Activated CD4-positive, alpha-beta T cell treated with anti-CD3 and anti-CD28 coated beads, Interleukin-2, amount 10 ng/mL, durations not matched to agents 24 days and 14 days (primary cell): ENCODE results near the gene PLOD3. TPM values are rescaled to one million over a fixed set of nuclear protein-coding genes. Genes with fewer than 3 reads are reported as not detected.

ENCODE experiments used
- DNase-seq: peaks from one replicate; pipeline ENCODE4 v3.0.0; 2022
- H3K27ac Mint-ChIP-seq: one replicate; pipeline ENCODE4 v1.8.0; 2022; ENCODE audit warnings: mild to moderate bottlenecking, mixed read lengths
- H3K27me3 Mint-ChIP-seq: one replicate; pipeline ENCODE4 v1.8.0; 2022; ENCODE audit warnings: mixed read lengths
- H3K36me3 Mint-ChIP-seq: one replicate; pipeline ENCODE4 v1.8.0; 2022; ENCODE audit warnings: low read depth, mild to moderate bottlenecking, mixed read lengths
- H3K4me1 Mint-ChIP-seq: one replicate; pipeline ENCODE4 v1.8.0; 2021; ENCODE audit warnings: mixed read lengths
- H3K4me3 Mint-ChIP-seq: one replicate; pipeline ENCODE4 v1.8.0; 2022; ENCODE audit warnings: mild to moderate bottlenecking, moderate library complexity, mixed read lengths
- H3K9me3 Mint-ChIP-seq: one replicate; pipeline ENCODE4 v1.8.0; 2021; ENCODE audit warnings: mixed read lengths
- intact Hi-C: fragments of 100-400 bp; cut with micrococcal nuclease; formaldehyde crosslinking; loops from one replicate; pipeline ENCODE4 v1.15.1; 2023
- total RNA-seq: library from RNA; stranded (reverse); gene quantifications from 2 replicates; pipeline ENCODE4 v1.2.3, GENCODE V29; 2022

Gene PLOD3
- total RNA-seq, 1 donor from 2014 or later: 93.6 TPM

- Mint-ChIP-seq H3K9me3 (no peaks in the 10 kb centered on the region), H3K27ac (no peak overlapping the region), H3K36me3 (peaks cover 19% of the 10 kb centered on the region), H3K4me3 (no peak overlapping the region), H3K4me1 (no peaks in the 10 kb centered on the region), H3K27me3 (no peaks in the 10 kb centered on the region)
- no peak for DNase-seq
- intact Hi-C loops: no loop called here
Measured at GRCh38 chr7:101234636-101235035, 17.3 kb upstream of the PLOD3 start.

DNA sequence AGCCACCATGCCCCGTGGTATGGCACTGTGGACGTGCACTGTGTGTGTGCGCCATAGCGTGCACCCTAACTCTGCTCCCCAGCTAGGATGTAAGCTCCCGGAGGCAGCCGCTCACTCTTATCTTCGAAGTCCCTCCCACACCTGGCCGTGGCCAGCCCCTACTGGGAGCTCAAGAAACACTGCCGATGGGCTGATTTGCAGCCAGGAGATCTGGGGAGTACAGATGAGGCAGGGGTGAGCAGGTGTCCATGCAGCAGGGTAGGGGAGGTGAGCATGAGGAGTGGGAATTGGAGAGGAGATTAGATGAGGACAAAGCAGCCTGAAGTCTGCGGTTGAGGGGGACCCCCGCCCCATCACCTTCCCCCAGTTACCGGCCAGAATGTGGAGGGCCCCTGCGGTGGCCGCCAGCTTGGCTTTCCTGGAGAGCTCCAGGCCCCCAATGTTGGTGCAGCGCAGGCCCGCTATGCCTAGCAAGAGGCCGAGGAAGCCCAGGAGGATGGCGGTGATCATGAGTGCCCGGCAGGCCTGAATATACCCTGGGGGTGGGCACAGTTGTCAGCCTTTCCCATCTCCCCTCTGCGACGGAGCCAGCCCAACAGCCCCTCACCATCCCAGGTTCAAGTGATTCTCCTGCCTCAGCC is 16.6 kb upstream of the PLOD3 start:
- Mint-ChIP-seq H3K4me3 (no peak overlapping the region), H3K4me1 (no peaks in the 10 kb centered on the region), H3K27ac (no peak overlapping the region), H3K27me3 (no peaks in the 10 kb centered on the region), H3K9me3 (no peaks in the 10 kb centered on the region), H3K36me3 (peaks cover 19% of the 10 kb centered on the region)
- intact Hi-C loops: no loop called here
- DNase-seq: no peak

DNA sequence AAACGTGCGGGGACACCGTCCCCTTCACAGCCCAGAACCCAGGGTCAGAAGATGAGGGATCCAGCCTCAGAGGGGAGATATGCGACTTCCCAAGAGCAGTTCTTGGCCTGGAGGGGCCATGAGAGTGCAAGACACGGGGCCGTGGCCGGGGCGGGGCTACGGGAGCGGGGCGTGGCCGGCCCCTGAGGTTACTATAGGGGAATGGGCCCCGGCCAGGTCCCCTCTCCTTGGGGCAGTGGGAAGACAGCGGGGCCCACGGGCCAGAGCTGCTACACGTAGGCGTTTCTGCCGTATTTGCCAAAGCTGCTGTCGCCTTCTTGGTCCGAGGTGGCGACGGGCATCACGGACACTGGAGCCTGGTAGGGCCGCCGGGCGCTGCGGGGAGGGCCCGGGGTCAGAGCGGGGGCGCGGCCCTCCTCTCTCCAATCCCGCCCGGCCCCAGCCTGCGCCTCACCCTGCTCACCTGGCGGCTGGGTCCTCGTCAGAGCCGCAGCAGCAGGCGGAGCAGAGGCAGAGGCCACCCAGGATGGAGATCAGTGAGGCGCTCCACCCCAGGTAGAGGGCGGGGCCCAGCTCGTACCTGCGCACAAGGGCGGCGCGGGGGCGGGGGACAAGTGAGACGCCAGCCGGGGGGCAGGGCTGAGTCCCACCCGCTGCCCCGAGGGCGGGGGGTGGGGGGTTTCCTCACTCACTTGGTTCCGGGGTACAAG is 14.9 kb upstream of the PLOD3 start:
- peaks cover 15% of the 10 kb centered on the region for H3K36me3 Mint-ChIP-seq
- intact Hi-C loops: no loop called here

DNA sequence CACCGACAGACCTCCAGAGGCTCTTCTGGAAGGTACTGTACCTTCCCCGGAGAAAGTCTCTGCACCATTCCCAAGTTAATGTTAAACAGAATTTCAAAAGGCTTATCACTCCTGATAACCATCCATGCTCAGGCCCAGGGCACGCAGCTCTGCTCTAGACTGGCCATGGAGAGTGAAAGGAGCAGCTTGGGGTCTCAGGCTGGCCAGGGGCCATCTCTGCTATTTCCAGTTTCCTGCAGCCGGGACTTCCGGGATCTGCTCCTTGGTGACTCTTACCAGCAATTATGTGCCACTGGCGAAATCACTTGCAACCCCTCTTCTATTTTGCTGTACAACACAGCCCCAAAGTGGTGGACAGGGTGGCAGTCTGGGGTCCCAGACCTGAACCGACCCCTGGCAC is 14.3 kb upstream of the PLOD3 start:
- no peaks in the 10 kb centered on the region for H3K27me3 Mint-ChIP-seq
- intact Hi-C loops: no loop called here

More for the DNA sequence above, 14.9 kb upstream of the PLOD3 start:
- no peak for DNase-seq
- H3K27me3 Mint-ChIP-seq: no peaks in the 10 kb centered on the region
- no peaks in the 10 kb centered on the region for H3K4me1 Mint-ChIP-seq
- H3K27ac Mint-ChIP-seq: no peak overlapping the region
- H3K9me3 Mint-ChIP-seq: no peaks in the 10 kb centered on the region
- no peak overlapping the region for H3K4me3 Mint-ChIP-seq

GRCh38 chr7:101226721-101227120 is 9.3 kb upstream of the PLOD3 start:
- Mint-ChIP-seq H3K4me3 (no peak overlapping the region), H3K4me1 (peaks cover 3% of the 10 kb centered on the region), H3K9me3 (no peaks in the 10 kb centered on the region), H3K27me3 (no peaks in the 10 kb centered on the region), H3K36me3 (peaks cover 46% of the 10 kb centered on the region), H3K27ac (no peak overlapping the region)
- intact Hi-C loops: no loop called here
- no peak for DNase-seq

More for the DNA sequence above, 14.3 kb upstream of the PLOD3 start:
- Mint-ChIP-seq H3K36me3 (peaks cover 18% of the 10 kb centered on the region), H3K27ac (no peak overlapping the region), H3K4me1 (no peaks in the 10 kb centered on the region), H3K9me3 (no peaks in the 10 kb centered on the region), H3K4me3 (no peak overlapping the region)
- no peak for DNase-seq

DNA sequence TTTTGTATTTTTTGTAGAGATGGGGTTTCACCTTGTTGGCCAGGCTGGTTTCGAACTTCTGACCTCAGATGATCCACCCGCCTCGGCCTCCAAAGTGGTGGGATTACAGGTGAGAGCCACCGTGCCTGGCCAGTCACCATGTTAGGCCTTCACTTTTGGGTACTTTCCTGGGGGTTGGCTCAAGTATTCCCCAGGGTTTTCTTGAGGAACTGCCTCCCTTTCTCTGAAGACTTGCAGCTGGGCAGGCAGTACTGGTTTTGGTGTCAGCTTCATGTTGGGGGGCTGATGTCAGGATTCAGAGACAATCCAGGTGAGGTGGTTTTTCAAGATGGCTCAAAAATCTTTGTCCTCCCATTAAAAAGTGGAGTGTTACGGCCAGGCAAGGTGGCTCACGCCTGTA is 8.3 kb upstream of the PLOD3 start:
- intact Hi-C loops: no loop called here
- peaks cover 6% of the 10 kb centered on the region for H3K4me1 Mint-ChIP-seq
- H3K4me3 Mint-ChIP-seq: no peak overlapping the region
- H3K27me3 Mint-ChIP-seq: no peaks in the 10 kb centered on the region
- H3K27ac Mint-ChIP-seq: no peak overlapping the region
- no peak for DNase-seq
- peaks cover 47% of the 10 kb centered on the region for H3K36me3 Mint-ChIP-seq
- no peaks in the 10 kb centered on the region for H3K9me3 Mint-ChIP-seq

DNA sequence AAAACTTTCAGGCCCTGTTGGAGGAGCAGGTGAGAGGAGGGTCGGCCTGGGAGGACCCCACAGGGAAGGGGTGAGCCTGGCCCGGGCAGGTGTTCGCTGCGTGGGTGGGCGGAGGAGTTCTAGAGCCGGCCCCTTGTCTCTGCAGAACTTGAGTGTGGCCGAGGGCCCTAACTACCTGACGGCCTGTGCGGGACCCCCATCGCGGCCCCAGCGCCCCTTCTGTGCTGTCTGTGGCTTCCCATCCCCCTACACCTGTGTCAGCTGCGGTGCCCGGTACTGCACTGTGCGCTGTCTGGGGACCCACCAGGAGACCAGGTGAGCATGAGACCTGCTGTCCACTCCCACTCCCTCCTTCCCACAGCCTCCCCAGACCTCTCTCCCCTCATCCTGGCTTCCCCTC is 6.1 kb upstream of the PLOD3 start:
- Mint-ChIP-seq H3K4me3 (no peak overlapping the region), H3K27me3 (no peaks in the 10 kb centered on the region), H3K27ac (peak overlapping the region; percentile 65), H3K4me1 (peaks cover 20% of the 10 kb centered on the region), H3K36me3 (peaks cover 42% of the 10 kb centered on the region), H3K9me3 (no peaks in the 10 kb centered on the region)
- DNase-seq: no peak
- intact Hi-C loops: no loop called here

GRCh38 chr7:101222275-101222830 is 5.0 kb upstream of the PLOD3 start:
- no peak overlapping the region for H3K27ac Mint-ChIP-seq
- intact Hi-C loops: no loop called here
- H3K9me3 Mint-ChIP-seq: no peaks in the 10 kb centered on the region
- no peak for DNase-seq
- H3K36me3 Mint-ChIP-seq: peaks cover 41% of the 10 kb centered on the region
- no peaks in the 10 kb centered on the region for H3K27me3 Mint-ChIP-seq
- no peak overlapping the region for H3K4me3 Mint-ChIP-seq
- peaks cover 26% of the 10 kb centered on the region for H3K4me1 Mint-ChIP-seq

DNA sequence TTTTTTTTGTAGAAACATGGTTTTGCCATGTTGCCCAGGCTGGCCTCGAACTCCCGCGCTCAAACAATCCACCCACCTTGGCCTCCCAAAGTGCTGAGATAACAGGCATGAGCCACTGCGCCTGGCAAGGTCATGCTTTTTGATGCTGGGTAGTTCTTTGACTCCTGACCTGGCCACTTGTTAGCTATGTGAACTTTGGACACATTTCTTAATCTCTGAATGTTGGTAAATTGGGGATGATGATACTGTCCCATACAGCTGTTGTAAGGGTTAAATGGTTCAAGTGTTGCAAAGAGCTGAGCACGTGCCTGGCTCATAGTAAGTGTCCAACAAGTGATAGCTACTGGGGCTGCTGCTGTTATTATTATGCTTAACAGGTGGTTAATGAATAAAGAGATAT is 2.9 kb upstream of the PLOD3 start:
- DNase-seq: no peak
- Mint-ChIP-seq H3K9me3 (no peaks in the 10 kb centered on the region), H3K27ac (peak overlapping the region; percentile 34), H3K4me3 (no peak overlapping the region), H3K4me1 (peaks cover 35% of the 10 kb centered on the region), H3K36me3 (peaks cover 47% of the 10 kb centered on the region), H3K27me3 (no peaks in the 10 kb centered on the region)
- intact Hi-C loops: no loop called here

DNA sequence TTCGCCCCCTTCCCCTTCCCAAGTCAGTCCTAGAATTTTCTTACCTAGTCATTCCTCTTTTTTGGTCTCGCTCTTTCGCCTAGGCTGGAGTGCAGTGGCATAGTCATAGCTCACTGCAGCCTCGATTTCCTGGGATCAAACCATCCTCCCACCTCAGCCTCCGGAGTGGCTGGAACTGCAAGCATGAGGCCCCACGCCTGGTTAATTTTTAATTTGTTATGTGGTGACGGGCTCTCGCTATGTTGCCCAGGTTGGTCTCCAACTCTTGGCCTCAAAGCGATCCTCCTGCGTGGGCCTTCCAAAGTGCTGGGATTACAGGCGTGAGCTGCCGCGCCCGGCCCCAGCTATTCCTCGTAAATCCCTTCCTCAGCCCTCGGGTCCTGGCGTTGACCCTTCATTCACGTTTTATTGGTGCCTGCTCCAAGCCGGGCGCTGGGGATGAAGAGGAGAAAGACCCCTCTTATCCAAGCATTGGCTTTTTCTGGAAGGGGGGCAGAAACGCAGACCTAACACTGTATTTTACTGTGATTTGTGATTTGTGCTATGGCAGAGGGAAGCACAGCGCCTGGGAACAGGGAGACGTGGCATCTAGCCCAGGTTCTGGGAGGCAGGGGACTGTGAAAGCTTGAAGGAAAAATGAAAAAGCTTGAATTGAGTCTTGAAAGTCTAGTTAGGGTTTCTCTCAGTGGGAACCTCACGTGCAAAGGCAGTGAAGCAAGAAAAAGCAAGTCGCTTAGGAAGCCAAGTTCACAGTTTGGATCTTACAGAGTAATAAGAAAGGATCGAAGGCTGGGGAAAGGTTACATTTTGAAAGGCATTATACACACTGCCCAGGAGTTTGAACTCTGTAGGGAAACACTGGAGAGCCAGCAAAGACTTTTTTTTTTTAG is 1.1 kb upstream of the PLOD3 start:
- intact Hi-C loops: loop anchor here (1.0 to 10.0 kb wide), 3 partner anchors 26 to 66 kb away; no protein-coding TSS in a partner anchor
- no peaks in the 10 kb centered on the region for H3K27me3 Mint-ChIP-seq
- peaks cover 39% of the 10 kb centered on the region for H3K36me3 Mint-ChIP-seq
- H3K27ac Mint-ChIP-seq: peak overlapping the region; percentile 91
- no peaks in the 10 kb centered on the region for H3K9me3 Mint-ChIP-seq
- peak overlapping the region; percentile 99 for H3K4me3 Mint-ChIP-seq
- peaks cover 37% of the 10 kb centered on the region for H3K4me1 Mint-ChIP-seq
- DNase-seq: no peak

GRCh38 chr7:101216860-101217387 is 457 bp downstream of the PLOD3 start:
- peak overlapping the region; percentile 91 for H3K27ac Mint-ChIP-seq
- no peaks in the 10 kb centered on the region for H3K9me3 Mint-ChIP-seq
- H3K4me3 Mint-ChIP-seq: peak overlapping the region; percentile 99
- no peaks in the 10 kb centered on the region for H3K27me3 Mint-ChIP-seq
- no peak for DNase-seq
- intact Hi-C loops: loop anchor here (10.0 kb wide), 1 partner anchor 68 kb away; no protein-coding TSS in a partner anchor
- peaks cover 29% of the 10 kb centered on the region for H3K36me3 Mint-ChIP-seq
- H3K4me1 Mint-ChIP-seq: peaks cover 36% of the 10 kb centered on the region

GRCh38 chr7:101216001-101216859 is 1.2 kb downstream of the PLOD3 start:
- intact Hi-C loops: loop anchor here (10.0 kb wide), 1 partner anchor 69 kb away; no protein-coding TSS in a partner anchor
- Mint-ChIP-seq H3K27me3 (no peaks in the 10 kb centered on the region), H3K4me1 (peaks cover 31% of the 10 kb centered on the region), H3K27ac (peak overlapping the region; percentile 71), H3K9me3 (no peaks in the 10 kb centered on the region), H3K4me3 (peak overlapping the region; percentile 99), H3K36me3 (peaks cover 27% of the 10 kb centered on the region)
- no peak for DNase-seq

GRCh38 chr7:101212014-101212413 is 5.4 kb downstream of the PLOD3 start:
- Mint-ChIP-seq H3K27ac (no peak overlapping the region), H3K4me3 (no peak overlapping the region), H3K36me3 (peaks cover 40% of the 10 kb centered on the region), H3K9me3 (no peaks in the 10 kb centered on the region), H3K4me1 (peaks cover 11% of the 10 kb centered on the region), H3K27me3 (no peaks in the 10 kb centered on the region)
- DNase-seq: no peak
- intact Hi-C loops: loop anchor here (10.0 kb wide), 1 partner anchor 73 kb away; no protein-coding TSS in a partner anchor
